Left colon (tissue), 2 donors: Measurements from ENCODE around the gene OSBPL6. TPM values are rescaled to one million over a fixed set of nuclear protein-coding genes. Genes with fewer than 3 reads are reported as not detected.

Experiments
- ATAC-seq: fragments of 200-7000 bp; cut with Tn5 transposase; one replicate; pipeline ENCODE4 v1.9.1; 2020; ENCODE audit warnings: mild to moderate bottlenecking, moderate library complexity
- DNase-seq, 2 donors: peaks; one replicate each; pipeline ENCODE4 v3.0.0-alpha.2; 2020
- intact Hi-C, 2 donors: fragments of 100-400 bp; cut with DNase I in 1 of 2; cut with micrococcal nuclease in 1 of 2; formaldehyde crosslinking; loops; one replicate each; pipeline versions ENCODE4 v1.11.2 to v1.14.0; 2022; cut with DNase I, micrococcal nuclease
- total RNA-seq, 2 donors: library from RNA; stranded (reverse); fragmentation: NEBNext Ultra II Directional; extraction: Animal tissue kit (Norgen Biotek cat#: 25700); gene quantifications; one replicate each; pipeline ENCODE4 v1.2.1, GENCODE V29; 2021
- donor health status: DM: no; HTN: no; CAD: no.
- donor health status: DM: yes; HTN: yes; CAD: no.

Gene OSBPL6
- total RNA-seq, 2 donors from 2014 or later = 1.8 to 1.9 TPM

DNA sequence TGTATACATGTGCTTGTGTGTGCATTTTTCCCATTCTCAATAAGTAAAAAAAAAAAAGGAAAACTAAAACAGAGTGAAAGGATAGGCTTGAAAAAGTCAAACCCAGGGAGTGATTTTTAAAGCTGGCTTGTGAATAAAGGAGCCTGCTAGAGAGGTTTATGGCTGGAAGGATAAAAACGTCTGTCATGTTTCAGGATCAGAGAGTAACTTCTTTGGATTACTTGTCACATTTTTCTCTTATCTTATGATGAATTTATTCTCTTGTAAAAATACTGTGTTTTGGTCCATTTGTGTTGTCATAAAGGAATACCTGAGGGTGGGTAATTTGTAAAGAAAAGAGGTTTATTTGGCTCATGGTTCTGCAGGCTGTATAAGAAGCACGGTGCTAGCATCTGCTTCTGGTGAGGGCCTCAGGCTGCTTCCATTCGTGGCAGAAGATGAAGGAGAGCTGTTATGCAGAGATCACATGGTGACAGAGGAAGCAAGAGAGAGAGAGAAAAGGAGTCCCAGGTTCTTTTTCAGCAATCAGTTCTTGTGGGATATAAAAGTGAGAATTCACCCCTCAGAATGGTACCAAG lies 89.1 kb downstream of the OSBPL6 start:
- no peak for ATAC-seq
- intact Hi-C loops = loop anchor here in 1 of 2 donors (5.0 kb wide), 1 partner anchor 151 kb away; no protein-coding TSS in a partner anchor
- no peak for DNase-seq

DNA sequence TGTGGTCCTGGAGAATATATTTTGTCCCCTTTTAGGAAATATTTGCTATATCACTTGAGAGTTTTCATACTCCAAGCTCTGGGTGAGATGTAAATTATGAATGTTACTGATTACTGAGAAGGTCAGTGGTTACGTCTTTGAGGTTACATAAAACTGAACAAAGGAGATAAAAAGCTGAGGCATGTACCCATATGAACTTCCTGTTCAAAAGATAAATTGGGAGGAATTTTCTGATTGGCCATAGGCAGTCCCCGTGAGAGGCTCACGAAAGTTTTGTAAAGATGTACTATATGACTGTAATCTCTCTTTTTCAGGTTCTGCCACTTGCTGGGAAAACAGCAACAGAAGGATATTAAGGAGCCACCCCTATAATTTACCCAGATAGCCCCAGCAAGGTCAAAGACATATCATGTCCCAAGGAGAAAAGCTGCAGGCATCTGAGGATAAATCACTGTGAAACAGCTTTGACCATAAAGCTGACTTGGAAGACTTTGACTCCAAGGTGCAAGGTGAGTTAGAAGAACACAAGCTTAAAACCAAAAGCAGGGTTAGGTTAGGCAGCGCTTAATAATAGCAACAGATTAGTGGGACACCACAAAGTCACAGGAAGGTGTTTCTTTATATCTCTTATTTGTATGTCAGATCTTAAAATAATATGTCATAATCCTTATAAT lies 90.4 kb downstream of the OSBPL6 start:
- intact Hi-C loops = loop anchor here in 1 of 2 donors (5.0 kb wide), 1 partner anchor 152 kb away; no protein-coding TSS in a partner anchor
- ATAC-seq (no peak), DNase-seq (no peak)

DNA sequence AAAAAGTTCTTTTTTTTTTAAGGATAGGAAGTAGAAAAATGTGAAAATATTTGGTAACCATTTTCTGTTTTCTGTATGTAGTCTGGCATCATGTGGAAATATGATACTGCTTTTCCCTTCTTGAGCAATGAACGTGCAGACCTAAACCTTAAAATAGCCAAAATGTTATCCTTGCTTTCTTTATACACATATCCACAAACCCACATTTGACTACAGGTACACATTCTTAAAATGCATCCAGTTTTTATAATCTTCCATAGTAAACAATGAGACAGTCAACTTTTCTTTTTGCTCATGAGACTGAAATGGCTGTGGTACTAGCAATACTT lies 90.9 kb downstream of the OSBPL6 start:
- ATAC-seq (no peak), DNase-seq (no peak)
- intact Hi-C loops = no loop called here

- intact Hi-C loops = no loop called here
- ATAC-seq = no peak
- DNase-seq = no peak
Observed at GRCh38 chr2:178286636-178287035, 92.3 kb downstream of the OSBPL6 start.

DNA sequence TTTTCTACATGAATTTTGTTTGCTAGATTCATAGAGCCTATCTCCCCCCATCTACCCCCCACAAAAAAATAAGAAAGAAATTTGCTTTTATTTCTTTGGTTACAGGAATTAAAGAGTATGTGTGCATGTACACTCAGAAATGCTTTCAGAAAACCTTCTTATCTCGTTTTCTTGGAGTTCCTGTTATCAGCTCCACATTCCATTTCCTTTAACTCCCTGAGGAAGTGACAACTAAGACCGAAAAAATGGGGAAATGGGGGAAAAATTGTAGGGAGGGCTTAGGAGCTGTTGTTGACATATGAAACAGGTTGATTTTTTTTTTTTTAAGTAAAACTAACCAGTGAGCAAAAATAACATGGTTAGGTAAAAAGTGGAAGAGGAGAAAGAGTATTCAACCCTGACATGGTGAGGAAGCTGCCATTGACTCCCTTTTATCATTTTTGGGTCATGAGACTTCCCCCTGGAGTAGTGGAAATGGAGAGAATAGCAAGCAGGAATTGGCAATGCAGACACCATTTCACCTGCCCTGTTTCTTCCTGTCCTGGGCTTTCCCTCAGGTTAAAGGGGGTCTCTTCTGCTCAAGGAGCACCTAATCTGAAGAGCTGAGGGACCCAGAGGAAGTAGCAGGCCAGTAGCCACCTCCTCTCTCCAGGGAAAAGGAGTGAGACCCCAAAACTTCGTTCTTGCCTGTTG lies 93.5 kb downstream of the OSBPL6 start:
- intact Hi-C loops = no loop called here
- ATAC-seq (no peak), DNase-seq (no peak)

DNA sequence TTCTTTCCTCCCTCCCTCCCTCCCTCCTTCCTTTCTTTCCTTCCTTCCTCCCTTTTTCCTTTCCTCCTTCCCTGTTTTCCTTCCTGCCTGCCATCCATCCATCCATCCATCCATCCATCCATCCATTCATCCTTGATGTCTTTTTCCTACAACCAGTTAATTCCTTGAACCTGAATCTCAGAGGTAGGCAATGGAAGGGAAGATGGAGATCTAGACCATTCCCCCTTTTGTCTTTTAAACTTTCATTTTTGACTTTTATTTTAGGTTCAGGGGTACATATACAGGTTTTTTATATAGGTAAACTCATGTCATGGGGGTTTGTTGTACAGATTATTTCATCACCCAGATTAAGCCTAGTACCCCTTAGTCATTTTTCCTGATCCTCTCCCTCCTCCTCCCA lies 97.4 kb downstream of the OSBPL6 start:
- ATAC-seq (no peak), DNase-seq (no peak)
- intact Hi-C loops = no loop called here

DNA sequence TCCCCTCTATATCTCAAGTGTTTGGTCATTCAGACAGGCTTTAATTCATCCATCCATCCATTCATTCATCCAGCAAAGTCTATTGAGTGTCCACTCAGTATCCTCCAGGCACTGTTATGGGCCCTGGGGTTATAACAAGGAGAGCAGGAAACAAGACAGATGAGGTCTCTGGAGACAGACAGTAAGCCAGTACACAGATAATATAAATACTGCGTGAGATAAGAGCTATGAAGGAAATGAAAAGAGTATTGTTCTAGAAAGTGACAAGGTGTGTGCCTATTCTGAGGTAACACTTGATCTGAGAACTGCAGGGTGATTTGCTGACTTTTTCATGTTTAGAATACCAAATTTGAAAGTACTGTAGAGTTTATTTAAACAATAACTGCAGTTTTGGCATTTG lies 98.3 kb downstream of the OSBPL6 start:
- DNase-seq (no peak), ATAC-seq (peak; percentile 95)
- intact Hi-C loops = no loop called here

GRCh38 chr2:178295115-178295514 lies 100.8 kb downstream of the OSBPL6 start:
- DNase-seq (no peak), ATAC-seq (peak; percentile 84)

GRCh38 chr2:178295906-178296305 lies 101.6 kb downstream of the OSBPL6 start:
- no peak for ATAC-seq
- no peak for DNase-seq
- intact Hi-C loops = no loop called here

More at GRCh38 chr2:178295115-178295514, 100.8 kb downstream of the OSBPL6 start:
- intact Hi-C loops = no loop called here

- DNase-seq (no peak), ATAC-seq (no peak)
Observed at GRCh38 chr2:178296394-178297090, 102.2 kb downstream of the OSBPL6 start.

GRCh38 chr2:178297091-178297411 lies 102.7 kb downstream of the OSBPL6 start:
- intact Hi-C loops = no loop called here
- ATAC-seq = no peak
- no peak for DNase-seq

More at GRCh38 chr2:178296394-178297090, 102.2 kb downstream of the OSBPL6 start:
- intact Hi-C loops = no loop called here

DNA sequence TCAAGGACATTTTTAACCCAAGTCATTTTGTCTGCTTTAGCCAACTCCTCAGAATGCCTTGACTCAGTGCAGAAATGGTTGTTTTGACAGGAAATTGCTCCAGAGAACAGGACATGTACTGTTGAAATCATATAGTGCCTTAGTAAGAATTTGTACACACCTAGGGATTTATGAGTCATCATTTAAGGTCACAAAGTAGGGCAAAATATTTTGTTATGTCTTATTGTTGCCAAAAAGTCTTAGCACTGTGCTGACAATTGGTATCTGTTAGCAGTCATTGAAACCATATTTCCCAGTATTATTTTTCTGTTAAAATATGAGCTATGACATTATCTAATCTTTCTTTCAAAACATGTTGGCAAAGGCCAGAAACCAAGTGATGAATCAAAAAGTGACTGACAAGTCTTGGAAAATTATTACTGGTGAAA lies 104.5 kb downstream of the OSBPL6 start:
- no peak for DNase-seq
- intact Hi-C loops = no loop called here
- ATAC-seq = no peak

- intact Hi-C loops = no loop called here
- DNase-seq = no peak
- no peak for ATAC-seq
Observed at GRCh38 chr2:178301649-178302238, 107.4 kb downstream of the OSBPL6 start.

DNA sequence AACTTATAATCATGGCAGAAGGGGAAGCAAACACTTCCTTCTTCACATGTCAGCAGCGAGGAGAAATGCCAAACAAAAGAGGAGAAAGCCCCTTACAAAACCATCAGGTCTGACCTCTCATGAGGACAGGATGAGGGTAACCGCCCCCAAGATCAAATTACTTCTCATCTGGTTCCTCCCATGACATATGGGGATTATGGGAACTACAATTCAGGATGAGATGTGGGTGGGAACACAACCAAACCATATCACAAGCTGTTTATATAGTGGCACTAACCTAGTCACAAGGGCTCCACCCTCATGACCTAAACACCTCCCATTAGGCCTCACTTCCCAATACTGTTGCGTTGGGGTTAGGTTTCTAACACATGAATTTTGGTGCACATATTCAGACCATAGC lies 110.0 kb downstream of the OSBPL6 start:
- intact Hi-C loops = no loop called here
- ATAC-seq = no peak
- DNase-seq = no peak

DNA sequence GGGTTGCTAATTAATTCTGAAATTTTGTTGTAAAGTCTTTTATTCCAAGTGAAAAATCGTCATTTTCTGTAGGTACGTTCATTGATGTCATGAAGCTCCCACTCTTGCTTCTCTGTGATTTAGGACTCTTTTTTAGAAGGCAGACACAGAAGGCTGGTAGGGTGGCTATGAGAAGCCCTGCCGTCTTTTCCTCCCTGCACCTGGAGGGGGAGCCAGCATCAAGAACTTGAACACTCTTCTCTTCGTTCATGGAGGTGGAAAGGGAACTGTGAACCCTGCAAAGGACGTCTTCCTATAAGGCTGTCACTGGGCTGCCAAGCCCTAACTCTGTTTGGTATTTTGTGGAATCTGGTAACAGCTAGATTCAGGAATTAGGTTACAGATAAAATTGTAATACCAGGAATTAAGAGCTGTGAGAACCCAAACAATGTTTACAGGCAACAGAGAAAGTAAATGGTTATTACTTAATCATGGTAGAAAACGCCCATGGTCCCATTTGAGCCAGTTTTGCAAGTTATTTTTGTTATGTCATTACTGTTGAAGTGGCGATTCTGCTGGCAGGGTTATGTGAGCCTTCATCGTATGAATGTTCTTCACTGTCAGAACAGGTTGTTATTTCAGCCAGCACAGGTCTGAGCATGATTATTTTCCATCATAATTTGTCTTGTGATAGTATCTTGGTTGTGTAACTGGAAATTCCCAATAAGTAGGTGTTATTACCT lies 112.2 kb downstream of the OSBPL6 start:
- ATAC-seq = peak; percentile 90
- intact Hi-C loops = no loop called here

DNA sequence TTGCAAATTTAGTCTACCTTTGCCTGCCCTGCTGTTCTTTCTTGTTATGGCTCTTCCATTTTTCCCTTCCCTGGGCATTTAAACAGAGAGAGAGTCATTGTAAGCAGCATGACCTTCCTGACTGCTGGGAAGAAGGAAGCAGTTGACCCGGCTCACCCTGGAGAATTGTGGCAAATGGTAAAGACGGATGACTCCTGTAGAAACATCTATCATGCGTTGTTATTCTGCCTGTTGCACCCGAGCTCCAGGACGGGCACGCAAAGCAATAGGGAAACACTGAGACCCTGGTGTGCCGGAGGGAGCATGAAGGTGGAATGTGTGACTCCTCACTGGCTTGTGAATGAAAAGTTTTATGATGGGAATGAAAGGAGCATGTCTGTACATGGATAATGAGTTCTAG lies 113.3 kb downstream of the OSBPL6 start:
- intact Hi-C loops = no loop called here
- no peak for DNase-seq
- ATAC-seq = no peak

More for the DNA sequence above, 112.2 kb downstream of the OSBPL6 start:
- DNase-seq = peak; percentile 29 to 62

DNA sequence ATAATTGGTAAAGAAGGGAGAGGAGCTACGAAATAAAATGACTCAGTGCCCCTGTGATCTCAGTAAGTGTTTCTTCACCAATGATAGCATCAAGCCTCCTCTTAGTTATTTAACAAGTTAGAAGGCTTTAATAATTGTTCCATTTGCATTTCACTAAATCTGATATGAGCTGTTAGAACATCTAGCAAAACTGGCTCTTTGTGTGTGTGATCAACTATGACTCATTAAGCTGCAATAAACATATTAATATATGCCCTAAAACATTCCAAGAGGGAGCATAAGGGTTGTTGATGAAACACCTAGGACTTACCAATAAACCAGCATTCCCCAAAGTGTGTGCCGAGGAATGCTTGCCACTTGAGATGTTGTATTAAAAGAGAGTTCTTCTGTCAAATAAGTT lies 115.2 kb downstream of the OSBPL6 start:
- DNase-seq = no peak
- intact Hi-C loops = no loop called here
- ATAC-seq = no peak

GRCh38 chr2:178315078-178315477 lies 120.8 kb downstream of the OSBPL6 start:
- no peak for ATAC-seq
- no peak for DNase-seq
- intact Hi-C loops = no loop called here

DNA sequence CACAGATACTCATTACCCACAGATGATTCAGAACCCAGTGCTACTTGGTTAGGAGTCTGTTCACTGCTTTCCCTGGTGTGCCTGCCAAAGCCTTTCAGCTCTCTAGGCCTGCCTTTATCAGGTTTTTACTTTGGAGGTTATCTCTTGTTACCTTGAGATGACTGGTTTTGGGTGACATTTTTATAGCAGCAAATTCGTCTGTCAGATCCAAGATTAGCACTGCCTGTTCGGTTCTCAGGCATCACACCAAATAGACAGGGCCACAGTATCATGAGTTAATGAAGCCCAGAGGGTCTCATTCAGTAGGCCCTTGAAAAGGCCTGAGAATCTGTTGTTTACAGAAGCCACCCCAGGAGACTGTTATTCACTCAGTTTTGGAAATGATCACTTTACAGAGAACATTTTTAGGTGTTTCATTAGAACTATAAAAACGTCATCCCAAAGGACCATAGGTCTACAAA lies 121.2 kb downstream of the OSBPL6 start:
- DNase-seq (no peak), ATAC-seq (no peak)
- intact Hi-C loops = no loop called here
